Activated CD4-positive, alpha-beta T cell treated with anti-CD3 and anti-CD28 coated beads, Interleukin-2, amount 10 ng/mL, durations not matched to agents 24 days and 14 days (primary cell): Measurements from ENCODE around the gene RINT1. TPM values are rescaled to one million over a fixed set of nuclear protein-coding genes. Genes with fewer than 3 reads are reported as not detected.
"Not testable (repeated sequence)": the region's sequence is repeated elsewhere in the genome, so short reads cannot be mapped to it uniquely, and the experiment has no call there.

Source experiments
- DNase-seq: peaks from one replicate; pipeline ENCODE4 v3.0.0; 2022
- H3K27ac Mint-ChIP-seq: one replicate; pipeline ENCODE4 v1.8.0; 2022; ENCODE audit warnings: mild to moderate bottlenecking, mixed read lengths
- H3K27me3 Mint-ChIP-seq: one replicate; pipeline ENCODE4 v1.8.0; 2022; ENCODE audit warnings: mixed read lengths
- H3K36me3 Mint-ChIP-seq: one replicate; pipeline ENCODE4 v1.8.0; 2022; ENCODE audit warnings: low read depth, mild to moderate bottlenecking, mixed read lengths
- H3K4me1 Mint-ChIP-seq: one replicate; pipeline ENCODE4 v1.8.0; 2021; ENCODE audit warnings: mixed read lengths
- H3K4me3 Mint-ChIP-seq: one replicate; pipeline ENCODE4 v1.8.0; 2022; ENCODE audit warnings: mild to moderate bottlenecking, moderate library complexity, mixed read lengths
- H3K9me3 Mint-ChIP-seq: one replicate; pipeline ENCODE4 v1.8.0; 2021; ENCODE audit warnings: mixed read lengths
- intact Hi-C: fragments of 100-400 bp; cut with micrococcal nuclease; formaldehyde crosslinking; loops from one replicate; pipeline ENCODE4 v1.15.1; 2023
- total RNA-seq: library from RNA; stranded (reverse); gene quantifications from 2 replicates; pipeline ENCODE4 v1.2.3, GENCODE V29; 2022

The RINT1 gene
- total RNA-seq: 28.5 and 29.4 TPM in 2 replicates

DNA sequence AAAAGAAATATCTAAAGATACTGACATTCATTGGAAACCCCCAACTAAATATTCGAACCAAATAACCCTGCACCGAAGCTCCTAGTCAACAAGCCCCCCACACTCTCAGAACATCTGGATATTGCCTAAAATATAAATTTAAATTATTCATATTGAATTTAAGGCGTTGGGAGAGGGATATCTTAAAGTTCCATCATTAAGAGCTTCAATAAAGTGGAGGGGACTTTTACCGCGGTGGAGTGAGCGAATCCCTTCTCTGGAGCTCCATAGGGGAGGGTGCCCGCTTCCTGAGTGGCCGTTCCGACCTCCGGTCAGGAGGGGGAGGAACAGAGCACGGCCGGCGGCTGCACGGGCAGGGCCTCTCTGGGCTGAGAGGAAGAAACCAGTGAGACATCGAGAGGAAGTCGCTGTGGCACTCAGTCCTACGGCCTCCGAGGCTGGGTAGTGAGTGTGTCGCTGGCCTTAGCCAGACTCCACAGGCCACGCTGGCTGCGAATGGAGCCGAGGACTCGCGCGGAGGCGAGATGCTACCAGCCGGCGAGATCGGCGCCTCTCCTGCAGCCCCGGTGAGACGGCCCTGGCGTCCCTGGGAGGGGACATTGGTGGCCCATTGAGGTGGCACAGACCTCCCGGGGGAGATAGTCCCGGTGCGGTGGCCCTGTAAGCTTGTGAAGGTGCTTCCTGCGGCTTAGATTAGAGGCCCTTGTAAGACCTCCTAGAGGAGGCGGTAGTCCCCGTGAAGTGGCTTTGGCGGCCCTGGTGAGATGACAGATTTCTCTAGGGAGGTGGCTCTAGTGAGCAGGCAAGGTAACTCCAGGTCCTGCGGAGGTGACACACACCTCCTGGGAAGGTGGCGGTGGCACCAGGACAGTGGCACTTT, at the start of gene RINT1:
Gene RINT1, plus strand, starts transcription at position 410 of the 880 bp plus-strand sequence. Its CDS starts 115 bp downstream, at position 525.
- intact Hi-C loops: loop anchor here (1.0 to 5.0 kb wide), 5 partner anchors 10 to 590 kb away; partner anchors contain the start of genes KMT2E, PUS7 and SRPK2
- peaks cover 14% of the 10 kb centered on the region for H3K36me3 Mint-ChIP-seq
- peaks cover 25% of the 10 kb centered on the region for H3K4me1 Mint-ChIP-seq
- H3K9me3 Mint-ChIP-seq: no peaks in the 10 kb centered on the region
- H3K27me3 Mint-ChIP-seq: no peaks in the 10 kb centered on the region
- DNase-seq: peak; percentile 97
- peak within 1 kb of the TSS; percentile 93 for H3K4me3 Mint-ChIP-seq
- H3K27ac Mint-ChIP-seq: peak within 1 kb of the TSS; percentile 93

GRCh38 chr7:105487579-105488571, 44.1 kb upstream of the RINT1 start:
- H3K4me1 Mint-ChIP-seq: no peaks in the 10 kb centered on the region
- H3K36me3 Mint-ChIP-seq: peaks cover 34% of the 10 kb centered on the region
- intact Hi-C loops: no loop called here
- H3K9me3 Mint-ChIP-seq: no peaks in the 10 kb centered on the region
- H3K27me3 Mint-ChIP-seq: no peaks in the 10 kb centered on the region
- H3K27ac Mint-ChIP-seq: peak overlapping the region; percentile 1
- DNase-seq: peak; percentile 66
- no peak overlapping the region for H3K4me3 Mint-ChIP-seq

- intact Hi-C loops: no loop called here
- H3K36me3 Mint-ChIP-seq: peaks cover 35% of the 10 kb centered on the region
- no peaks in the 10 kb centered on the region for H3K4me1 Mint-ChIP-seq
- no peak for DNase-seq
- H3K27ac Mint-ChIP-seq: no peak overlapping the region
- no peaks in the 10 kb centered on the region for H3K27me3 Mint-ChIP-seq
- H3K4me3 Mint-ChIP-seq: no peak overlapping the region
- H3K9me3 Mint-ChIP-seq: no peaks in the 10 kb centered on the region
These were observed 42.6 kb upstream of the RINT1 start for GRCh38 chr7:105489409-105489808.

DNA sequence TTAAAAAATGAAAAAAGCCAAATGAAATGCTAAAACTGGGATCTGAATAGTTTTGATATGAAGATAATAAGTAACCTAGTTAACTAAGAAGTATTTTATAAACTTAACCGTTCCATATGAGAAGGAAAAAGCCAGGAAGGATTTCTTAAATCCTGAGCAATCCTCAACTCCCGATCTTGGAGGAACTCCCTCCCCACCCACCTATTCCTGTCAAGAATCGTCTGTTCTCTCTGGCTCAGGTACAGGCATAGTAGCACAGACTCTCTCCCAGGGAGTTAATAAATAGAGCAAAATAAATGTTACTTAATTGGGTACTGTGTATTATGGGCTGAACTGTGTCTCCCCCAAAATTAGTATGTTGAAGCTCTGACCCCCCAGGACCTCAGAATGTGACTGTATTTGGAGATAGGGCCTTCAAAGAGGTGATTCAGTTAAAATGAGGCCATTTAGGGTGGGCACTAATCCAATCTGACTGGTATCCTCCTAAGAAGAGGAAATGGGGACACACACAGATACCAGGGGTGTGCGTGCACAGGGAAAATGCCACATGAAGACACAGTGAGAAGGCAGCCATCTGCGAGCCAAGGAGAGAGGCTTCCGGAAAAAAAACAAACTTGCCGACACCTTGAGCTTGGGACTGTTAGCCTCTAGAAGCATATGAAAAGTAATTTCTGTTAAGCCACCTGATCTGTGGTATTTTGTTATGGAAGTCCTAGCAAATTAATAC, 38.6 kb upstream of the RINT1 start:
- intact Hi-C loops: no loop called here
- Mint-ChIP-seq H3K36me3 (peaks cover 21% of the 10 kb centered on the region), H3K4me3 (no peak overlapping the region), H3K27me3 (no peaks in the 10 kb centered on the region), H3K9me3 (no peaks in the 10 kb centered on the region), H3K4me1 (no peaks in the 10 kb centered on the region), H3K27ac (no peak overlapping the region)
- DNase-seq: no peak

GRCh38 chr7:105493923-105494315, 38.1 kb upstream of the RINT1 start:
- Mint-ChIP-seq H3K4me3 (no peak overlapping the region), H3K9me3 (no peaks in the 10 kb centered on the region), H3K27me3 (no peaks in the 10 kb centered on the region), H3K4me1 (no peaks in the 10 kb centered on the region), H3K36me3 (peaks cover 23% of the 10 kb centered on the region), H3K27ac (no peak overlapping the region)
- no peak for DNase-seq
- intact Hi-C loops: no loop called here

GRCh38 chr7:105496521-105496920, 35.5 kb upstream of the RINT1 start:
- no peaks in the 10 kb centered on the region for H3K27me3 Mint-ChIP-seq
- no peak overlapping the region for H3K27ac Mint-ChIP-seq
- H3K36me3 Mint-ChIP-seq: peaks cover 35% of the 10 kb centered on the region
- intact Hi-C loops: no loop called here
- no peaks in the 10 kb centered on the region for H3K4me1 Mint-ChIP-seq
- H3K9me3 Mint-ChIP-seq: no peaks in the 10 kb centered on the region
- no peak for DNase-seq
- no peak overlapping the region for H3K4me3 Mint-ChIP-seq

DNA sequence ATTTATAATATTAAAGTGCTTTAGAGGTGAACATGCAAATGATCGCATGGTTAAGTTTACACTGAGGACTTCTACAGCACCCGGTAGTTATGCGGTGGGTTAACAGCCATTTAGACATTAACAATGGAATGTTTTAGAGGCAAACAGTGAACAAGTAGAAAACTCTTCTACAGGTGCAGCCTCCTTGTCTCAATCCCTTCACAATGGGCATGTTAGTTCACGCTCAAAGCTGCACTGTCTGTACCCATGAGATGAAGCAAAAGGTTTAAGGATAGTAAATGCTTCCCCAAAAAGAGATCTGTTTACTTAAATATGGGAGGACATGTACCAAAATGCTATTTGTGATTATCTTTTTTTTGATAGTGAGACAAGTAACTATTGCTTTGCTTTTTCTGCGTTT, 35.0 kb upstream of the RINT1 start:
- H3K27ac Mint-ChIP-seq: no peak overlapping the region
- no peaks in the 10 kb centered on the region for H3K9me3 Mint-ChIP-seq
- peaks cover 38% of the 10 kb centered on the region for H3K36me3 Mint-ChIP-seq
- intact Hi-C loops: no loop called here
- no peaks in the 10 kb centered on the region for H3K4me1 Mint-ChIP-seq
- no peaks in the 10 kb centered on the region for H3K27me3 Mint-ChIP-seq
- no peak overlapping the region for H3K4me3 Mint-ChIP-seq
- DNase-seq: no peak

DNA sequence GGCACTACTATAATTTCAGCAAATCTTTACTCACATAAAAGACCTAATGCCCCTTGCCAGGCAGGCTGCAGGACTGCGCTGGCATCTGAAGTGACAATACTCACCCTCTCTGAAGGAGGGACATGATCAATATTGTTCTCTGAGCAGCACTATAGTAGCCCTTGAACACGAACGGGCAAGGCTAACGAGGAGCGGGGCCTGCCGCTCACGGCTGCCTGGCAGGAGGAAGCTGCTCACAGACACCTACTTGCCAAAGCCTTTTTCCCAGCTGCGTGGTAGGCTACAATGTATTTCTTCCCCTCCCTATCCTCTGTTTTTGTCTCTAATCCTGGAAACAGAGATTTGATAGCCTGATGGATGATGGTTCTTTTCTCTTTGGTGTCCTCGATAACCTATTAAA, 29.8 kb upstream of the RINT1 start:
- no peaks in the 10 kb centered on the region for H3K27me3 Mint-ChIP-seq
- no peaks in the 10 kb centered on the region for H3K9me3 Mint-ChIP-seq
- DNase-seq: no peak
- no peak overlapping the region for H3K4me3 Mint-ChIP-seq
- no peak overlapping the region for H3K27ac Mint-ChIP-seq
- peaks cover 1% of the 10 kb centered on the region for H3K4me1 Mint-ChIP-seq
- intact Hi-C loops: no loop called here
- H3K36me3 Mint-ChIP-seq: peaks cover 63% of the 10 kb centered on the region

- peaks cover 28% of the 10 kb centered on the region for H3K4me1 Mint-ChIP-seq
- peaks cover 29% of the 10 kb centered on the region for H3K36me3 Mint-ChIP-seq
- no peaks in the 10 kb centered on the region for H3K27me3 Mint-ChIP-seq
- no peak for DNase-seq
- H3K9me3 Mint-ChIP-seq: no peaks in the 10 kb centered on the region
- peak overlapping the region; percentile 50 for H3K4me3 Mint-ChIP-seq
- H3K27ac Mint-ChIP-seq: peak overlapping the region; percentile 84
- intact Hi-C loops: no loop called here
These were observed 19.6 kb upstream of the RINT1 start for GRCh38 chr7:105512415-105512814.

GRCh38 chr7:105512926-105513526, 19.0 kb upstream of the RINT1 start:
- H3K4me1 Mint-ChIP-seq: peaks cover 28% of the 10 kb centered on the region
- H3K36me3 Mint-ChIP-seq: peaks cover 29% of the 10 kb centered on the region
- no peaks in the 10 kb centered on the region for H3K9me3 Mint-ChIP-seq
- H3K27me3 Mint-ChIP-seq: no peaks in the 10 kb centered on the region
- no peak for DNase-seq
- intact Hi-C loops: no loop called here
- H3K27ac Mint-ChIP-seq: peak overlapping the region; percentile 84
- H3K4me3 Mint-ChIP-seq: peak overlapping the region; percentile 50

- Mint-ChIP-seq H3K4me1 (peaks cover 33% of the 10 kb centered on the region), H3K36me3 (peaks cover 33% of the 10 kb centered on the region)
- H3K4me3 Mint-ChIP-seq, H3K9me3 Mint-ChIP-seq, H3K27ac Mint-ChIP-seq, intact Hi-C loops, H3K27me3 Mint-ChIP-seq, DNase-seq: not testable (repeated sequence)
These were observed 16.4 kb upstream of the RINT1 start for GRCh38 chr7:105515610-105516009.

DNA sequence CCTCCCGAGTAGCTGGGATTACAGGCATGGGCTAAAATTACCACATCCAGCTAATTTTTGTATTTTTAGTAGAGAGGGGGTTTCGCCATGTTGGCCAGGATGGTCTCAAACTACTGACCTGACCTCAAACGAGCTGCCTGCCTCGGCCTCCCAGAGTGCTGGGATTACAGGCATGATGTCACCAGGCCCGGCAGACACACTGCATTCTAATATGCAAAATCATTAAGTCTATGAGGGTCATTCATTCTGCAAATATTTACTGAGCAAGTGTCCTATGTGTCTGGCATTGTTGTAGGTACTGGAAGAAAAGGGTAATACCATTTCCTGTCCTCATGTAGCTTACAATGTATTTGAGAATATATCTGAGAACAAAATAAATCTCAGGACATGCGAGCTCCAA, 12.6 kb upstream of the RINT1 start:
- Mint-ChIP-seq H3K4me1 (peaks cover 26% of the 10 kb centered on the region), H3K36me3 (peaks cover 20% of the 10 kb centered on the region), H3K9me3 (no peaks in the 10 kb centered on the region), H3K4me3 (peak overlapping the region; percentile 59), H3K27ac (no peak overlapping the region), H3K27me3 (no peaks in the 10 kb centered on the region)
- no peak for DNase-seq
- intact Hi-C loops: no loop called here

DNA sequence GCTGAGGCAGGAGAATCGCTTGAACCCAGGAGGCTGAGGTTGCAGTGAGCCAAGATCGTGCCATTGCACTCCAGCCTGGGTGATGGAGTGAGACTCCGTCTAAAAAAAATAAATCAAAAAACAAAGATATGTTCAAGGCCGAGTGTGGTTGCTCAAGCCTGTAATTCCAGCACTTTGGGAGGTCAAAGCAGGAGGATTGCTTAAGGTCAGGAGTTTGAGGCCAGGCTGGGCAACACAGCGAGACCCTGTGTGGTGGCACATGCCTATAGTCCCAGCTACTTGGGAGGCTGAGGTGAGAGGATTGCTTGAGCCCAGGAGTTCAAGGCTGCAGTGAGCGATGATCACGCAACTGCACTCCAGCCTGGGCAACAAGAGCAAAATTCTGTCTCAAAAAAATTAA, 11.4 kb upstream of the RINT1 start:
- not testable (repeated sequence) for H3K9me3 Mint-ChIP-seq, H3K27me3 Mint-ChIP-seq, H3K27ac Mint-ChIP-seq, DNase-seq
- Mint-ChIP-seq H3K36me3 (peaks cover 16% of the 10 kb centered on the region), H3K4me1 (peaks cover 17% of the 10 kb centered on the region), H3K4me3 (peak overlapping the region; percentile 61)
- intact Hi-C loops: loop anchor here (5.0 to 10.0 kb wide), 2 partner anchors 423 to 904 kb away; no protein-coding TSS in a partner anchor
